SKM-1 (cell line): Measurements from ENCODE around the gene LRIG1.

Experiments used
- DNase-seq: peaks from one replicate; lab custom pipeline; 2025; ENCODE audit not compliant: unreplicated experiment; lab: John Stamatoyannopoulos, UW

LRIG1 gene

DNA sequence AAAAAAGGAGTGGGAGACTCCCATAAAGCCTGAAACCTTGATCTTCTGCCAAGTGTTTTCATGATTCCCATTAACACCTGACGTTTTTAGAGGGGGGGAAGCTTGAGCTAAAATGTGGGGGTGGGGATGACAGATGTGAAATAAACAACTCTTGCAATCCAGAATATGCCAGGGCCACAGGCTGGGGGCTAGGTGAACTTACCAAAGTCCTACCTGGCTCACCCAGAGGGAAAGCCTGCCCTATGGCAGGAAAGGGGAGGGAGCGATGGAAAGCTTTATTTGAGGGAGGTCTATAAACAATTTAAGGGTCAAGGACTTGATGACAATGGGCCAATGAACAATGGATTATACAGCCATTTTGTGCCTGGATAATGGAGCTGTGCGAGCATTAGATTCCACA is 108.3 kb downstream of the LRIG1 start:
- DNase-seq, result no peak

DNA sequence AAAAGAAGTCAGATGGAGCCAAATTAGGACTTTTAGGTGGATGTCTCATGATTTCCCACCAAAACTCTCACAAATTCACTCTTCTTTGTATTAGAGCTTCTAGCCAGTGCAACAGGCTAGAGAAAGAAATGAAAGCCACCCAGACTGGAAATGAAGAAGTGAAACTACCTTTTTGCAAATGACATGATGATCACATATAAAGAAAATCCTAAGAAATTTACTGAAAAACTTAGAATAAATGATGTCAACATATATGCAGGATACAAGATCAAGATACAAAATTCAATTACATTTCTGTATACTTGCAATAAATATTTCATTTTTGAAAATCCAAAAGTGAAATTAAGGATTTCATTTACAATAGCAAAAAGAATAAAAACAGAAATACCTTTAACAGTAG is 110.8 kb downstream of the LRIG1 start:
- DNase-seq, result no peak

DNA sequence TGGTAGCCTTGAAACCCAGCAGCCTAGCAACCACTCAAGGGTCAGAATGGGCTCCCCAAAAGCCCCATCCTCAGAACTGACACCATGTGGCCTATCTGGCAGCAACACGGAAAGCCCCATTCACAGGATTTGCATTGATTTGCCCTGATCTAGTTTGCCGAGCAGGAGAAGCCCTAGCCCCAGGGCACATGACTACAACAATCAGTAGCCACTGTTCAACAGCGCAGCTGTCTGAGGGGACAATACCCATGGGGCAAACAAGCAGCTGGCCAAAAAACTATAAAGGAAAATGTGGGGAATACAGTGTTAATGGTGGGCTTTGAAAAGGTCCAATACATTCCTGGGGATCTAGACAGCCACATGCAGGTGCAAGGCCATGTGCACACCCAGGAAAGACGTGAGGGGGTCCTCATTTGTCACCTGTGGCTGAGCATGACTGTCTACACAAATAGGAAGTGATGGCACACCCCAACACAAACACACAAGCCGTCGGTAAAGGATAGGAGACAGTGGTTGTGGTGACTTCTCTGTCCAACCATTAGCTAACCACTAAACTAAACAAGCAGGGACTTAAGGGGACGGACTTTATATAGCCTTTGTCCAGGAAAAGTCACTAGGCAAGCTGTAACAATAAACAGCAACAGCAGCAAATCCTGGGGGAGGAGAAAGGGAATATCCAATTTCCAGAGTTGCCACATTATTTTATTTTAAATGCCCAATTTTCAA is 113.7 kb downstream of the LRIG1 start:
- no peak for DNase-seq

DNA sequence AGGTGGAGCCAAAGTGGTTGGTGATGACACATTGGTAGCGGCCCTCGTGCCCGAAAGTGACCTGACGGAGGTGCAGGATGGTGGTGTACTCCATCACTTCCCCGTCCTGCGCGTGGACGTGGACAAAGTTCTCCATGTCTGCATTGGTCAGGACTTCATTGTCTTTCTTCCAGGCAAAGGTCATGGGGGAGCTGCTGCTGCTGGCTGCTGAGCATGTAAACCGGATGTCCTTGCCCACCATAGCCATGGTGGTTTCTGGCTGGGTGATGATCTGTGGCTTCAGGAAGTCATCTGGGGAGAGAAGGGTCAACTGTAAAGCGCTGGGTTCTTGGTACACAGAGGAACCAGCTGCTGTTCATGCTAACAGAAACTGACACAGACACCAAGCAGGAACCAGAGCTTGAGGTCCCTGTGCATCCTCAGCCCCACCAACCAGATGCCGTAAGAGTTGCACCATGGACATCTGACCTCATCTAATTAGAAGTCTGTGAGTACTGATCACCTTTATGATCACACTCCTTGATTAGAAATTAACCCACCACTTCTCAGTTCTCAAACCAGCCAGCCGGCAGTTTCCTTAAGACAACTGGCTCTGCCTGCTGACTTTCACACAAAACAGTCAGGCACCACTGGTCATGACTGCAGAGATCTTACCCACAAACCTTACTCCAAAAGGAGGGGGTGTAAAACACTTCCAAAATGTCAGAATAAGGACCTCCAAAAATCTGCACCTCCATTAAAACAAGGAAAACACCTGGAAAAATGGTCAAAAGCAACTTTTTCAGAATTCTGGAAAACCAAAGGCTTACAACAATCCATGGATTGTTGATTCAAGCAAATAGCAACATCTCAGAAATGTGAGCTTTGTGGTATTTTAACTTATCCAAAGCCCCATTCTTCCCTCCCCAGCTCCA is 114.6 kb downstream of the LRIG1 start:
- no peak for DNase-seq

GRCh38 chr3:66385066-66385465 is 115.8 kb downstream of the LRIG1 start:
- DNase-seq, result no peak

DNA sequence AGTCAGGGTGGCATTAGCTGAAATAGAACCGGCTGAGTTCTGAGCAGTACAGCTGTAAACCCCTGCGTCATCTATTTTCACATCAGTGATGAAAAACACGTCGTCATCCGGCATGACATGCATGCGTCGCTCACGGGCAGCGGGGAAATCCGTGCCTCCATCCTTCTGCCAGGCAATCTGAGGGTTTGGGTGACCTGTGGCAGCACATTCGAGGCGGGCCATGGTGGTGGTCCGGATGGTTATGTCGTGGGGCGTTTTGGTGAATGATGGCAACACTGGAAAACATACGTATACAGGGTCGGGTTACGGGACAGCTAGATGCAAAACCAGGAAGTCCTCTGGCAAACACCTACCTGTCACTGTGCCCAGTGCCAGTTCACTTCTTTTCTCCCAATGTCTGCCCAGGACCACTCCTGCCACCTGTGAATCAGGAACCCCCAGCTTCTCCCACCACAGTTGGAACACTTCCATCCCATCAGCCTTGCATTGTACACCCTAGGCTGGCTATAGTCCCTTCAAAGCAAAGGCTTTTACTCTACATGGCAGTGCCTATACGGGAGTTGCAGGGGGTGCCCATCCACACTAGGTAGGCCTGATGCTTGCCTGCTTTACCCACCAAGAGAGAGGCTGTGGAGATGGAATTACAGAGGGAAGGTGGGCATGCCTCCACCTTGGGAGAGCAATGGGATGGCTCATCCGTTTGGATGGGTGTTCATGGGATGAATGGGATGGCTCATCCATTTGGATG is 116.7 kb downstream of the LRIG1 start:
- DNase-seq, result no peak

DNA sequence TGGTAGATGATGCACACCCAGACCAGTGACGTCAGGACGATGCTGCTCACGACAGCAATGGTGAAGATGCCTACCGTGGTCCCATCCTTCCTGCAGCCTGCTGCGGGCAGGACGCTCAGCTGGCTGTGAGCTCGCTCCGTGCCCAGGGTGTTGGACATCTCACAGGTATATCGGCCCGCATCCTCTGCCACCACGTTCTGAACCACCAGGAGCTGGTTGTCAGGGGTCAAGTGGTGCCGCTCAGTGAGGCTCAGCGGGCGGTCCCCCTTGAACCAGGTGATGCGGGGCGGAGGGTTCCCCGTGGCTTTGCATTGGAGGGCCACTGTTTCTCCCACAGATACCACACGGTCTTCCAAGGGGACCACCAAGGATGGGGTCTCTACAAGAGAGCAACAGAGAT is 117.8 kb downstream of the LRIG1 start:
- DNase-seq, result no peak

GRCh38 chr3:66382142-66382541 is 118.7 kb downstream of the LRIG1 start:
- no peak for DNase-seq

DNA sequence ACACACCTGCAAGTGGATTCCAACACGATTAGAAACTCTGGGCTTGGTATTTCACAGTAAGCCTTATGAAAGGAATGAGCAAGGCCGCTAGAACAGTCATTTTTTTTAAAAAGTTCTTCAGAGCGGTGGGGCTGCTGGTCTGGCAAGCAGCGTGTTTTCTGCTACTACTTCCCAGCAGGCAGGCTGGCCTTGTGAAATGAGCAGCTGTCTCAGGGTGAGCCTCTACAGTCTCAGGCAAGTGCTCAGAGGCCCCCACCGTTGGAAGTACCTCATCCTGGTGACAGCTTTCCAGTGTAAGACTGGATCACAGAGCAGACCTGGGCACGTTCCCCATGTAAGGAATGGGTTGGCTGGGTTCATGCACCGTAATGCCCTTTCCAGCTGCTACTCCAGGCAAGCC is 119.2 kb downstream of the LRIG1 start:
- no peak for DNase-seq

DNA sequence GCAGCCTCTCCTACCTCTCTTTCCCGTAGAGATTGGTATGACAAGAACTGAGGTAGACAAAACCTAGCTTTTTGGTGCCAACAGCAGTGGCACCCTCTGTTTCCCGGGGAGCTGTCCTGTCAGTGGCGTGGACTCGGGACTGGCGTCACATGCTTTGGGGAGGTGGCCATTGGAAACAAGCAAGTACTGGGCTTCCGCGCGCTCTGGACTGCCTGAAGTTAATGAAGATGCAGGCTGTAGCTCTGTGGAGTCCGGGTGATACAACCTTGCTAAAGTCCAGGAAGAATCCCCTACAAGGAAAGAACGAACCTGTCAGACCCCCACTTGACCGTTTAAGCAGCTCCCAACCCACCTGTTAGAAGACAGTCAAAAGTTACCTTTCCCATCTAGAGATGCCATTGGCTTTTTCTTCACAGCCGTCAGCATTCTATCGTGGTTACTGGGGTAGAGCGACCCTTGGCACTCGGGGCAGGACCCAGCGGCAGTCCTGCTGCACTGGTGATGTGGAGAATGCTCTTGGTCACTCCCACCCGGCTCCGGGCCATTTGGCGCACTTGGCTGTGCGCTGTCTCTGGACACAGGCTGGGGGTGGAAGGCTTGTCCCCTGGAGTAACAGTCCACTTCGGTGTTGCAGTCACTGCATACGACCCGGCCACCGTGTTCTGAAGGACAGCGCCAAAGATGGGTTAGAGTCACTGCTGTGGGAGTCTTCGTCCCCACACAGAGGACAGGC is 120.5 kb downstream of the LRIG1 start:
- no peak for DNase-seq

GRCh38 chr3:66379565-66379964 is 121.3 kb downstream of the LRIG1 start:
- no peak for DNase-seq

GRCh38 chr3:66378256-66378655 is 122.6 kb downstream of the LRIG1 start:
- no peak for DNase-seq

GRCh38 chr3:66377800-66378199 is 123.0 kb downstream of the LRIG1 start:
- DNase-seq, result no peak

- no peak for DNase-seq
Measured at GRCh38 chr3:66376568-66376967, 124.3 kb downstream of the LRIG1 start.

DNA sequence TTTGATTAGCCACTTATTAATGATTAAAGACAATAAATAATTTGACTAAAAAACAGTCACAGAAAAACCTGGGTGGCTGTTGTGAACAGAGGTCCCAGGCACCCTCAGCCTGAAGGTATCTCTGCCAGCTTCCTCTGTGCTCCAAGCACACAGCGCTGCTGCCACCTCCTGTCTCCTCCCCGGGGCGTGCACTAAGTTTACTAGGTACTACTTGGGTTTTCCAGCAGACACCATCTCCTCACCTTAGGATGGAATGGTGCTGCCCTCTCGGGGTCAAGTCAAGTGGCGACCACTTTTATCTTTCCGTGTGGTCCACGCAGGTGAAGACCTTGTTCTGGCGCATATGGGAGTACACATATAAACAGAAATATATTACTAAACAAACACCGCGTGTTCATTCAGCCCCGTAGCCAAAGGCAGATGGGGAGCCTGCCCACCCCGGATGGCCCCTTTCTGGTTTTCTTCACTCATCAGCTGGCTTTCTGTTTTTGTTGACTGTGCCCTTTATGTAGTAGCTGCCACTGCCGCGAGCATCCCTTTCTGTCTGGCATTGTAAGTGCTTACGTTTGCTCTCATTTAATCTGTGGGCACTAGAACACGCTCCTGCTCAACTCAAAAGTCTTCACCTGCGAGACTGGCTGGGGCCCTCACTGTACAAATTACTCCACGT is 128.0 kb downstream of the LRIG1 start:
- no peak for DNase-seq

GRCh38 chr3:66371432-66371831 is 129.4 kb downstream of the LRIG1 start:
- no peak for DNase-seq

GRCh38 chr3:66370179-66370578 is 130.6 kb downstream of the LRIG1 start:
- no peak for DNase-seq

GRCh38 chr3:66367979-66368378 is 132.8 kb downstream of the LRIG1 start:
- DNase-seq, result no peak

GRCh38 chr3:66366747-66367146 is 134.1 kb downstream of the LRIG1 start:
- DNase-seq, result no peak

DNA sequence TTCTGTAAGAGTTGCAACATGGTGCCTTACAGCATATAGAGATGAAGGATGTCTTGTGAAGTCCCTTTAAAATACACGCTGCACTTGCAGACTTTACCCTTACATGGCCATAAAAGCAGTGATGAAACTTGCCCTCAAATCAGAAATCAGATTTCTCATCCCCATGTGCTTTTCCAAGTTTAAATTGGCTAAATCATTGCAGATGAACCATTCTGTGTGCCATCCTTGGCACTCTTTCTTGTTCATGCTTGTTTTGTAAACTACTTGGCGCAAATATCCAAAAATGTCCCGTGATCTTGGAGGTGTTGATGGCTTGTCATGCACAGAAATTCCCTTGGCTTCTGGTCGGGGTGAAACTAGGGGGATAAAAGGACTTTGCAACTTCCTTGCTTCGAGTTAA is 135.7 kb downstream of the LRIG1 start:
- no peak for DNase-seq
